Measurements from ENCODE around the gene TGFB2.
A peak's percentile ranks its signal among the peaks of the same experiment; 100 is the strongest.

Gene TGFB2

GRCh38 chr1:218344814-218345672 is at the start of gene TGFB2:
TGFB2 (plus strand) TSS chr1:218345336; CDS start chr1:218346702, 1,366 bp downstream.
- peak within 1 kb of the TSS; percentile 60 for H3K27ac Mint-ChIP-seq
- H3K36me3 Mint-ChIP-seq, result no peaks in the 10 kb centered on the region
- peaks cover 17% of the 10 kb centered on the region for H3K4me1 Mint-ChIP-seq
- H3K4me3 Mint-ChIP-seq, result no peak within 1 kb of the TSS
- peak; percentile 29 for DNase-seq
- CTCF ChIA-PET, result interaction anchor here (1.7 kb wide), 1 partner anchor 10 kb away, joined by 4 read pairs; no protein-coding TSS in a partner anchor
- H3K9me3 Mint-ChIP-seq, result no peaks in the 10 kb centered on the region
- H3K27me3 Mint-ChIP-seq, result peaks cover 8% of the 10 kb centered on the region

DNA sequence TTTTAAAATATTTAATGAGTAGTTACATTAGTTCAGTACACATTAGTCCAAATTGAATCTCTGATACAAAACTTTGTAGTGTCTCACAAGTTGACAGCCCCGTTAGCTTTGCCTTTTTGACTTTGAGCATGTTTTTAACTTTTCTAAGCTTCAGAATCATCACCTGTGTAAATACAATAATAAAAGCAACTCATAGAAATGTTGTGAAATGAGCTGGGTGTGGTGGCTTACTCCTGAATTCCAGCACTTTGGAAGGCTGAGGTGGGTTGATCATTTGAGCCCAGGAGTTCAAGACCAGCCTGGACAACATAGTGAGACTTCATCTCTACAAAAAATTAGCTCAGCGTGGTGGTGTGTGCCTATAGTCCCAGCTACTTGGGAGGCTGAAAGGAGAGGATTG is 49.0 kb upstream of the TGFB2 start:
- Mint-ChIP-seq H3K27ac (no peak overlapping the region), H3K9me3 (no peaks in the 10 kb centered on the region), H3K36me3 (peaks cover 1% of the 10 kb centered on the region), H3K4me3 (no peak overlapping the region), H3K4me1 (no peaks in the 10 kb centered on the region), H3K27me3 (no peaks in the 10 kb centered on the region)
- no peak for DNase-seq
- CTCF ChIA-PET, result interaction anchor here (2.5 kb wide), 1 partner anchor 11 kb away, joined by 8 read pairs; the partner anchor contains the start of gene RRP15

- Mint-ChIP-seq H3K27me3 (no peaks in the 10 kb centered on the region), H3K4me3 (no peak overlapping the region), H3K27ac (no peak overlapping the region), H3K9me3 (no peaks in the 10 kb centered on the region), H3K36me3 (peaks cover 6% of the 10 kb centered on the region), H3K4me1 (peaks cover 2% of the 10 kb centered on the region)
- CTCF ChIA-PET, result no interaction called here
- no peak for DNase-seq
Measured at GRCh38 chr1:218297461-218297860, 47.7 kb upstream of the TGFB2 start.

DNA sequence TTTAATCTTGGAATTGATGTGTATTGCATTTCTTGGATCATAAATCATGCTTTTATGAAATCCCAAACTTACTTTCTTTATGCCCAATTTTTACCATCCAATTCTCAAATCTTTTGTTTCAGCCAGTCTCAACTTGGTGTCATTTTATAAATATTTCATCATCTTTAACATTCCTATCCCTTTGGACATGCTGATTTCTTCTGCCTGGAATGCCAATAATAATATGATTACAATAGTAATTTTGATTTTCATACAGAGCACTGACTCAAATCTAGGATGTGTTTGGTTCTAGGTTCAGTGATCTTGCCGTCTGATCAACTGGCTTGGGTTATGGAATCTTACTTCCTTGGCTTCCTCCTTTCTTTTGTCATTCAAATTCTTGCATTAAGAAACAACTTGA is 47.3 kb upstream of the TGFB2 start:
- Mint-ChIP-seq H3K4me3 (no peak overlapping the region), H3K36me3 (peaks cover 6% of the 10 kb centered on the region), H3K4me1 (peaks cover 2% of the 10 kb centered on the region), H3K27ac (no peak overlapping the region), H3K27me3 (no peaks in the 10 kb centered on the region), H3K9me3 (no peaks in the 10 kb centered on the region)
- CTCF ChIA-PET, result no interaction called here
- no peak for DNase-seq

DNA sequence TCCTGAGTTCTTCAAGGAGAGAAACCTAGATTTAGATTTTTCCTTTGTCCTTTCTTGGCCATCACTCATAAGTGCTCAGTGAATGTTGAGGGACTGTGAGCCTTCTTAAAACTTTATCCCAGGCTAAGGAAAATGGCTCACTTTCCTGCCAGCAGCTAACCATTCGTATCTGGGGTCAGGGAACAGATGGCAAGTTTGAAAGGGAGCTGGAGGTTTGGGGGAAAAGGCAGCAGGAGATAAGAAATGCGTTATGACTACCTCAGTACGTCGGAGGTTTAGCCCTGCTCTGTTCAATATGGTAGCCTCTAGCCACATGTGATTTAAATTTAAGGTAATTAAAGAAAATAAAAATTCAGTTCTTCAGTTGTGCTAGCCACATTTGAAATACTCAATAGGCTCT is 46.7 kb upstream of the TGFB2 start:
- Mint-ChIP-seq H3K9me3 (no peaks in the 10 kb centered on the region), H3K27me3 (no peaks in the 10 kb centered on the region), H3K4me1 (peaks cover 5% of the 10 kb centered on the region), H3K27ac (no peak overlapping the region), H3K4me3 (no peak overlapping the region), H3K36me3 (peaks cover 6% of the 10 kb centered on the region)
- CTCF ChIA-PET, result no interaction called here
- DNase-seq, result no peak

- no peak overlapping the region for H3K27ac Mint-ChIP-seq
- H3K36me3 Mint-ChIP-seq, result peaks cover 6% of the 10 kb centered on the region
- CTCF ChIA-PET, result interaction anchor here (0.7 to 1.2 kb wide), 3 partner anchors 9 to 31 kb away, joined by 3 to 5 read pairs (median 5); no protein-coding TSS in a partner anchor
- no peaks in the 10 kb centered on the region for H3K27me3 Mint-ChIP-seq
- peaks cover 5% of the 10 kb centered on the region for H3K4me1 Mint-ChIP-seq
- DNase-seq, result no peak
- H3K9me3 Mint-ChIP-seq, result no peaks in the 10 kb centered on the region
- no peak overlapping the region for H3K4me3 Mint-ChIP-seq
Measured at GRCh38 chr1:218299416-218299815, 45.7 kb upstream of the TGFB2 start.

- H3K4me1 Mint-ChIP-seq, result peaks cover 5% of the 10 kb centered on the region
- H3K27ac Mint-ChIP-seq, result no peak overlapping the region
- no peaks in the 10 kb centered on the region for H3K9me3 Mint-ChIP-seq
- no peak overlapping the region for H3K4me3 Mint-ChIP-seq
- peaks cover 7% of the 10 kb centered on the region for H3K36me3 Mint-ChIP-seq
- no peak for DNase-seq
- CTCF ChIA-PET, result interaction anchor here (1.0 kb wide), 1 partner anchor 10 kb away, joined by 3 read pairs; no protein-coding TSS in a partner anchor
- no peaks in the 10 kb centered on the region for H3K27me3 Mint-ChIP-seq
Measured at GRCh38 chr1:218301217-218301616, 43.9 kb upstream of the TGFB2 start.

DNA sequence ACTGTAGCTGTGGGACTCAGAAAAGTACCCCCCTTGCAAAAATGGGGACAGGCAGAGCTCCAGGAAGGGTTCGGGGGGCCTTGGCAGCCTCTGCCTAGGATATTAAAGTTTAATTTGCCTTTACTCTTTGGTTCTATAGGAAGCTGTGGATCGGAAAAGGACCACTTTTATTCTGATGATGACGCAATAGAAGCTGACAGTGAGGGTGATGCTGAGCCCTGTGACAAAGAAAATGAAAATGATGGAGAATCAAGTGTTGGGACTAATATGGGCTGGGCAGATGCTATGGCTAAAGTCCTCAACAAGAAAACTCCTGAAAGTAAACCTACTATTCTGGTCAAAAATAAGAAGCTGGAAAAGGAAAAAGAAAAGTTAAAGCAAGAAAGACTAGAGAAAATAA is 43.0 kb upstream of the TGFB2 start:
- H3K27ac Mint-ChIP-seq, result no peak overlapping the region
- no peak overlapping the region for H3K4me3 Mint-ChIP-seq
- H3K27me3 Mint-ChIP-seq, result no peaks in the 10 kb centered on the region
- H3K4me1 Mint-ChIP-seq, result peaks cover 5% of the 10 kb centered on the region
- peaks cover 8% of the 10 kb centered on the region for H3K36me3 Mint-ChIP-seq
- H3K9me3 Mint-ChIP-seq, result no peaks in the 10 kb centered on the region
- no peak for DNase-seq
- CTCF ChIA-PET, result interaction anchor here (0.7 kb wide), 1 partner anchor 1357 kb away, joined by 3 read pairs; no protein-coding TSS in a partner anchor

DNA sequence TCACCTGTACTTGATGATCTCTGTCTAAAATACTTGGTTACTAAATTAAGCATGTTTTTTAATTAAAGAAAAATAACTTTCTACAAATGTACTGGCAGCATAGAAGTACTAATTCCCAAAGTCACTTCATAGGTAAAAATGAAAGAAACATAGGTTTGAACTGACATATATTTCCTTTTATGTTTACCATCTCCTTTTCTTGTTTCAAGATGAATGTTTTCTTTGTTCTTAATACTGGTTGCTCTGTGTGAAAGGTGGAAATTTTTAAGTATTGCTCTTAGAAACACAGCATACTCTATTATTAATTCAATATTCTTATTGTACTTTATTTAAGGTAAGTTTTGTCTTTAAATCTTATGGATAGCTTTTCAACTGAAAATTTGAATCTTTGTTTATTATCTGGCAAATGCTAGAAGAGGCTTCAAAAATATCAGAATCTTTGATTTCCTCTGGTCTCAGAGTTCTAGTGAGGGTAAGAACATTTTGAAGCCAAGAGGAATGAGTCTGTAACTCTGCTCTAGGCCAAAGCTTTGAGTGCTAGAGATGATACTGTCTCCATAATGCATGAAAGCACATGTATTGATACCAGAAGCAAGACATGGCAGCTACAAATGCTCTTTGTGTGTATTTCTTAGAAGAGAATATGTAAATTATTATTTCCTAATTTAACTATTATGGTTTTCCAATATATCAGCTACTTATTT is 41.8 kb upstream of the TGFB2 start:
- Mint-ChIP-seq H3K27ac (no peak overlapping the region), H3K9me3 (no peaks in the 10 kb centered on the region), H3K4me3 (no peak overlapping the region), H3K4me1 (peaks cover 5% of the 10 kb centered on the region), H3K27me3 (no peaks in the 10 kb centered on the region), H3K36me3 (peaks cover 13% of the 10 kb centered on the region)
- CTCF ChIA-PET, result no interaction called here
- DNase-seq, result no peak

- Mint-ChIP-seq H3K27me3 (no peaks in the 10 kb centered on the region), H3K4me1 (peaks cover 5% of the 10 kb centered on the region), H3K27ac (no peak overlapping the region), H3K36me3 (peaks cover 13% of the 10 kb centered on the region), H3K9me3 (no peaks in the 10 kb centered on the region), H3K4me3 (no peak overlapping the region)
- no peak for DNase-seq
- CTCF ChIA-PET, result no interaction called here
Measured at GRCh38 chr1:218304281-218305039, 40.7 kb upstream of the TGFB2 start.

DNA sequence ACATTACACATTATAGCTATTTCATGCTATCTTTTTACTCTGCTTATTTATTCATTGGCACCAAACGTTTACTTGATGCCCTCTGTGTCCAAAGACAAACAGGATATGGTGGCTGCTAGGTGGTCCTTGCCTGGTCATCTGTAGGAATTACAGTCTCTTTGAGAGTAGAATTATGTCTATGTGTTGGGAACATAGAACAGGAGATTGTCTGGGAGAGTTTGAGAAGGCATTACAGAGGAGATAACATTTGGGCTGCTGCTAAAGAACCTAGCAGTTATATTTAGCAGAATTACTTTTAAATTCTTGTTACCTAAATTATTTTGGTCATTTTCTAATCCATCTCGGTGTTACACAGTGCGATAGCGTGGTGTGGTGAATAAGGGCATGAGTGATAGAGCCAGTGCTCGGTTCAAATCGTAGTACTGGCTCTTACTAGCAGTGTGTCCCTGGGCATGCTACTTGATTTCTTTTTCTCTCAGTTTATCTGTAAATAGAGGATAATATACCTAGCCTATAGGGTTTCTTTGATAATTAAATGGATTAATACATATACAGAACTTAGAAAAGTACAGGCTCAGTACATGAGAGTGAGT is 39.6 kb upstream of the TGFB2 start:
- Mint-ChIP-seq H3K36me3 (peaks cover 13% of the 10 kb centered on the region), H3K9me3 (no peaks in the 10 kb centered on the region), H3K4me1 (peaks cover 5% of the 10 kb centered on the region), H3K27ac (no peak overlapping the region), H3K4me3 (no peak overlapping the region), H3K27me3 (no peaks in the 10 kb centered on the region)
- CTCF ChIA-PET, result no interaction called here
- DNase-seq, result no peak

GRCh38 chr1:218312509-218312908 is 32.6 kb upstream of the TGFB2 start:
- Mint-ChIP-seq H3K4me3 (no peak overlapping the region), H3K36me3 (peaks cover 4% of the 10 kb centered on the region)
- CTCF ChIA-PET, result no interaction called here

GRCh38 chr1:218314316-218314715 is 30.8 kb upstream of the TGFB2 start:
- Mint-ChIP-seq H3K27me3 (no peaks in the 10 kb centered on the region), H3K4me3 (no peak overlapping the region), H3K4me1 (no peaks in the 10 kb centered on the region), H3K36me3 (peaks cover 1% of the 10 kb centered on the region), H3K9me3 (no peaks in the 10 kb centered on the region), H3K27ac (no peak overlapping the region)
- DNase-seq, result no peak
- CTCF ChIA-PET, result no interaction called here

More at GRCh38 chr1:218312509-218312908, 32.6 kb upstream of the TGFB2 start:
- Mint-ChIP-seq H3K27ac (no peak overlapping the region), H3K27me3 (no peaks in the 10 kb centered on the region), H3K9me3 (no peaks in the 10 kb centered on the region), H3K4me1 (no peaks in the 10 kb centered on the region)
- DNase-seq, result no peak

GRCh38 chr1:218315638-218316037 is 29.5 kb upstream of the TGFB2 start:
- DNase-seq, result no peak
- Mint-ChIP-seq H3K27ac (no peak overlapping the region), H3K9me3 (no peaks in the 10 kb centered on the region), H3K27me3 (no peaks in the 10 kb centered on the region), H3K36me3 (peaks cover 1% of the 10 kb centered on the region), H3K4me3 (no peak overlapping the region), H3K4me1 (no peaks in the 10 kb centered on the region)
- CTCF ChIA-PET, result interaction anchor here (0.7 kb wide), 1 partner anchor 752 kb away, joined by 4 read pairs; no protein-coding TSS in a partner anchor
